NCI-H526 (cell line): ENCODE measurements around the gene CPED1.
"Not testable (repeated sequence)": the region's sequence is repeated elsewhere in the genome, so short reads cannot be mapped to it uniquely, and the experiment has no call there.

Source experiments
- DNase-seq, 2 experiments: peaks; one replicate each; lab custom pipeline; 2025; lab: John Stamatoyannopoulos, UW

CPED1 gene

DNA sequence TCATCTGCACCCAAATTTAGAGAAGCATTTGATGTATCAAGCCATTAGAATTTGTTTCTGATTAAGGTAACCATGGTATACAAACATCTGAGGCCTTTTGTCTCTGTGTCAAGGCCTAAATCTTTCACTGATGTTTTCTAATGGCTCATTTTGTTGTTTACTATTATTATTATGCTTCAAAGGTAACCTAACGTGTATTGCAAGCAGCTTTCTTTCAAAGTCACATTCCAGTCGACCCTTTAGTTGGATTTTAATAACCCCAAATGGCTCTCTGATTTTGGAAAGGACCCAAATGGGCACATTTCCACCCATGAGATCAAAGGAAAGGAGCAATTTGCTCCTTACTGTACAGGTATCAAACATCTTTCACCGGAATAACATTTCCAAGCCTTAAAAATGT lies 293.6 kb downstream of the CPED1 start:
- DNase-seq: no peak

- no peak for DNase-seq
Measured at GRCh38 chr7:121285066-121285667, 296.7 kb downstream of the CPED1 start.

DNA sequence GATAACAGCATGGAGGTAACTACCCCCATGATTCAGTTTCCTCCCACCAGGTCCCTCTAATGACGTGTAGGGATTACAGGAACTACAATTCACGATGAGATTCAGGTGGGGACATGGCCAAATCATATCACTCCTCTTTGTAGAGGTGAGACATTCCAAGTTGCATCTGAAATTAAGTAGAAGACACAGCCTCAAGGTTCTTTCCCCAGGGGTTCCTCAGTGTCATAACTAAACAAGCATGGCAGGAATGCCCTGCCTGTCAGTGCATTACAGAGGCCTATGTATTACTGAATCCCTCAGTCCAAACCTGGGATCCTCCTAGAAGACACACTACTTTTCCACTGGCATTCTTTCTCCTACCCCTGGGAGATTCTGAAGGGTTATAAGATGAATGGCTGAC lies 297.7 kb downstream of the CPED1 start:
- DNase-seq: no peak

GRCh38 chr7:121286742-121287734 lies 298.5 kb downstream of the CPED1 start:
- DNase-seq: no peak

DNA sequence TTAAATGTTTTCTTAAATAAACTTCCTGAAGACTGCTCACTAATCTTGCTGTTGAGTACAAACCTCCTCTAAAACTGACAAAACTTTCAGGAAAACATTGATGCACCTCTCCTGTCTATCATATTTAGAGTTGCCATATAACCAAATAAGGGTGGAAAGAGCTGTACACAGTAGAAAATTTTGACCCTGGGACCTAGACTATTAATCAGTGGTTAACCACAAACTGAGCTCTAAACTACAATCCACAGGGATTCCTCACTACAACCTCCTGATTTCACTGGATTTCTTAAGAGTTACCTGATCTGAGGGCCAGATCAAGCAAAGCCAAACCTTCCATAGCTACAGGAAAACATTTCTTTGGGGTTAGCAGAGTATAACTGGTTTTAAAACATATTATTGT lies 300.4 kb downstream of the CPED1 start:
- no peak for DNase-seq

DNA sequence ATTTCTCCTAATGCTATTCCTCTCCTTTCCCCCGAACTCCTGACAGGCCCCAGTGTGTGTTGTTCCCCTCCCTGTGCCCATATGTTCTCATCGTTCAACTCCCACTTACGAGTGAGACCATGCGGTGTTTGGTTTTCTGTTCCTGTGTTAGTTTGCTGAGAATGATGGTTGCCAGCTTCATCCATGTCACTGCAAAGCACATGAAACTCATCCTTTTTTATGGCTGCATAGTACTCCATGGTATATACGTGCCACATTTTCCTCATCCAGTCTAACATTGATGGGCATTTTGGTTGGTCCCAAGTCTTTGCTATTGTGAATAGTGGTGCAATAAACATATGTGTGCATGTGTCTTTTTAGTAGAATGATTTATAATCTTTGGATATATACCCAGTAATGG lies 301.4 kb downstream of the CPED1 start:
- not testable (repeated sequence) for DNase-seq

DNA sequence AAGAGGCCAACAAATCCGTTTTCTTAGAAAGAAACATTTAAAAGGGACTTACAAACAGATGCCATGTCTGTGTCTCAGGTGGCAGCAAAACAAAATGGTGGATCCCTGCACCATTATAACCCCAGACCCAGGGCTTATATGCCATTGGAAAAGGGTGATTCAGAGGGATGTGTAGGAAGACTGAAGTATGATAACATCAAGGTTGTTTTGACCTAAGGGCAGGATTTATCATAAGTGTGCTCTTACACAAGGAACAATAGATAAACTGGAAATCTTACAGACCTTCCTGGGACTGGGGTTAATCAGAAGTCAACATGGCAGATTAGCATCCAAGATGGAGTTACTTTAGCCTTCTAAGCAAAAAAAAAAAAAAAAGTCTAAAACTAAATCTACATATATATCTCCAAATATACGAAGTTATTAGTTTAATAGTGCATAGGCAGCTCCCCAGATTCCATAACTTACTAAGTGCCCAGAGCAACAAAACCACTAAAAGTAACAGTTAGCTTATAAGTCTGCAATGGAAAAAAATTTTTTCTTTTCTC lies 306.0 kb downstream of the CPED1 start:
- no peak for DNase-seq

- no peak for DNase-seq
Measured at GRCh38 chr7:121297843-121298242, 309.3 kb downstream of the CPED1 start.

GRCh38 chr7:121298831-121299239 lies 310.3 kb downstream of the CPED1 start:
- DNase-seq: no peak

DNA sequence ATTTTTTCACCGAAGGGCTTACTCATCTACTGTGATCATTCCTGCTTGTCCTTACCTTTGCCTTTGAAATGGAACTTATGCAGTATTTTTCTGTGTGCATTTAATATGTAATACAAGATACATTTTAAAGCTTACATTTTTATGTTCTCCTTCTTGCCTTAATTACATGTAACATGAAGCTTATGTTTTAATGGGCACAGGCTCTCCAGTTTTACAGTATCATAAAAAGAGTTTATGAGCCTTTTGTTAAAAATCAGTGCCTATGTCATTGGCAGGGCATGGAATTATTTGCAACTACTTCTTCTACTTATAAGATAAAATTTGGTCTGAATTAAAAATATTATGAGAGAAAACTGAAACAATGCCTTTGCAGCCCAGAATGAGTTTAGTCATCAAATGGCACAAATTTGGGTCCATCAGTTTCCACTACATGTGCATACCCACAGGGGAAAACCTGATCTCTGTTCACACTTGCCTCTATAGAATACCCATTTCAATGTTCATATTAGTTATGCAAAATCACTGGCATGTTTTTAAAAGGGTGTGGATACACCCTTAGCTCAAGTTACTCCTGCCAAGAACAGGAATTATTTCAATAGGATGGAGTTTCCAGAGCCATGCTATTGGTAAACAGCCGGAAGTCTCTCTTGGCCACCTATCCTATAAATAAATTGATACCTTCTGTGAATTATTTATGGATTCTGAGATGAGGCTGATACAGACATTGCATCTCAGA lies 312.3 kb downstream of the CPED1 start:
- peak; percentile 27 to 41 for DNase-seq

GRCh38 chr7:121301446-121302213 lies 313.1 kb downstream of the CPED1 start:
- DNase-seq: no peak

DNA sequence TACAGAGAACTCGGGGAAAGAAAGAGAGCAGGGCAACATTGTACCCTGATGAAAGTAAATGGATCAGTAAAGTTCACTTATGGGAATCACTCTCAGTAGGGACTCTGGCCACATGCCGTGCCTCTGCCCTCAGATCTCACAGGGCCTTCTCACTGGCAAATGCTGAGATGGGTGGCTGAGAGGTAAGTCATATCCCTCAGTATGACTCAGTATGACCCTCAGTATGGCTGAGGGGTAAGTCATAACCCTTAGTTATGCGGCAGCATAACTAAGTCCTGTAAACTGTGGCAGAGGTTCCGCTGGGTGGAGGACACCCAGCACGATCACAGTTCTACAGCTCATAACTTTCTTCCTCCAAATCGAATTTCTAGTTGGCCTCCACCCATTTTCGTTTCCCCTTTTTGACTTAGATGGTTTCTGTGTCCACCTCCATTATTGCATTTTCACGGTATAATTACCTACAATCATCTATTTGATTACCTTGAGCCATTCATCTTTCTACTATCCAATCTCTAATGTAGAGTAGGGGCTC lies 313.8 kb downstream of the CPED1 start:
- DNase-seq: no peak

DNA sequence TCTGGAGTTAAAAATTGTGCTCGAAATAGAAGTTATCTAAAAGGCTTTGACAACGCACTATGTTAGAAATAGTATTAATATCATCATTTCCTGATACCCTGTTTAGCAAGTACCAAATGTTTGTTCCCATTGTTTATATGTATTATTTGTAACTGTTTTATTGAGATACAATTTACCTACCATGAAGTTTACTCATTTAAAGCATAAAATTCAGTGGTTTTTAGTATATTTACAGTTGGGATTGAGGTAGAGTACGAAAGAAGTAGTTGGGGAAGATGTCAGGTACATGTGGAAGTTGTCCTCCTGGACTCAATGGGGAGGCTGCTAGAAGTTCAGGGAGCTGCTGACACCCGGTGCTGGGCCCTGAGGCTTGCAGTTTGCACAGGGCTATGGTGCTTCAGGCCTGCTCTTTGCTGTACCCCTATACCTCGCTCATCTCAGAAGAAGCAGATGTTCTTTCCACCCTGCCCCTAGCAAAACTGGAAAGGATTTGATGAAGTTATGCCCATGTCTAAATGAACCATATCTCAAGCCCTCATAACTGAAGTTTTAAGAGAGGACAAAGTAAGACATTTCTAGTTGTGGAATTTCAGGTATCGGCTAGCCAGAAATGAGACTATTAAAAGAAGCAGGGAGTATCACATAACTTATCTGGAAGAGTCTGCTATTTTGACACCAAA lies 315.1 kb downstream of the CPED1 start:
- peak in 1 of 2 experiments; percentile 13 for DNase-seq

- peak; percentile 51 to 55 for DNase-seq
Measured at GRCh38 chr7:121304102-121304658, 315.7 kb downstream of the CPED1 start.

GRCh38 chr7:121305109-121305508 lies 316.6 kb downstream of the CPED1 start:
- DNase-seq: no peak

GRCh38 chr7:121306565-121306964 lies 318.1 kb downstream of the CPED1 start:
- no peak for DNase-seq

DNA sequence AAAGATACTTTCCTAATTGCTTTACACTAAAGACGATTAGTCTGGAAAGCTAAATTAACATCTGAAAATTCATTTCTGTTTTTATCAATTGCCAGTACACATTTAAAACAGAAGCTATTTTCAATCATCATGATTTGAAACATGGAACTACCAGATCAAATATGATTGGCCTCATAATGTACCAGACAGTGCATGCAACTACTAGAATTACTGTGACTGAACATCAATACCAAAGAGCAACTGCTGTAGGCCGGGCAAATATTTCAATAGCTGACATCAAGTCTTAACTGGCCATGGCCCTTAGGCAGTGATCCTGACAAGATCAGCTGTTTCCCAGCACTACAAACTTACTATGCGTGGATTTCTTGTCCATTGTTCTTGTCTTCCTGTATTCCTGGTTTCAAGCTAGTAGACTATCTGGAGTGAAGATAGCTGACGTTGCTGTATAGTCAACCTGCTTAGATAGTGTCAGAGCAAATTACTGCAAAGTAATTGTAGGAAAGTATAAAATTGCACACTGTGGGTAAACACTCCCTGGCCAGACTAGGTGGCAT lies 318.6 kb downstream of the CPED1 start:
- DNase-seq: no peak

DNA sequence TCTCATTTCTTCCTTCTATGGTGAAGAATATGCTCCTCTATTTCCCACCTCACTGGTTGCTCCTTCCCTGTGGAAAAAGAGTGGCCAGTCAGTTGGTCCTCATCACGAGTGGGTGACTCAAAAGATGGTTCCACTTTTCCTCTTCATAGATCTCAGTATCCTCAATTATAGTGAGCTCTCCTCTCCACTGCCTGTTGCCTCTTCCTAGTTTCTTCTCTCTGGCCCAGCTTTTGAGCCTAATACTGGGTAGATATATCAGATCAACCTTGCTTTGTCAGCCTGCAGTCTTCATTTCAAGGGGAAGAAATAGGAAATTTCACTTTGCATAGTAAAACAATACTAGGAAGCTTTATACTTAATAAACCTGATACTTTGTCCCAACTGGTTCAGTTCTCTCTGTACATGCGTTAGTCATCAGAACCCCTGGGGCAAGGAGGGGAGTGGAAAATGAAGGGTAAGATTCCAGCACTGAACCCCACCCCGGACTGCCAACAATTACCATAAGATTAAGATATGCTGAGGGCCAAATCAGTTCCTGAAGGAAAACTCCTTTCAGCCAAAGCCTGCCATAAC lies 324.8 kb downstream of the CPED1 start:
- no peak for DNase-seq

GRCh38 chr7:121313793-121314676 lies 325.5 kb downstream of the CPED1 start:
- DNase-seq: peak; percentile 79 to 84
